H9 (cell line): ENCODE results near the gene KRTAP1-4. TPM values are rescaled to one million over a fixed set of nuclear protein-coding genes. Genes with fewer than 3 reads are reported as not detected.
A peak's percentile ranks its signal among the peaks of the same experiment; 100 is the strongest.
"Not testable (repeated sequence)": the region's sequence is repeated elsewhere in the genome, so short reads cannot be mapped to it uniquely, and the experiment has no call there.

ENCODE experiments used
- DNase-seq: peaks from one replicate; pipeline ENCODE4 v3.0.0-alpha.2; 2017
- H2AFZ ChIP-seq: one replicate; pipeline ENCODE4 v1.6.1; 2013; ENCODE audit warnings: mild to moderate bottlenecking, low read length, control low read depth, moderate library complexity
- H2AK5ac ChIP-seq: 2 replicates; pipeline ENCODE4 v1.6.1; 2013; ENCODE audit warnings: low read length, control low read depth, mixed read lengths; ENCODE audit not compliant: insufficient read length
- H2BK120ac ChIP-seq: one replicate; pipeline ENCODE4 v1.6.1; 2013; ENCODE audit warnings: low read depth, mild to moderate bottlenecking, low read length, control low read depth, inconsistent platforms; ENCODE audit not compliant: poor library complexity, severe bottlenecking
- H2BK12ac ChIP-seq: 2 replicates; pipeline ENCODE4 v1.6.1; 2013; ENCODE audit warnings: low read length, control low read depth, mixed read lengths, low read depth; ENCODE audit not compliant: insufficient read length
- H2BK15ac ChIP-seq: 2 replicates; pipeline ENCODE4 v1.6.1; 2013; ENCODE audit warnings: low read depth, low read length, control low read depth
- H2BK20ac ChIP-seq: one replicate; pipeline ENCODE4 v1.6.1; 2013; ENCODE audit warnings: low read depth, mild to moderate bottlenecking, low read length, control low read depth, inconsistent platforms; ENCODE audit not compliant: poor library complexity, severe bottlenecking
- H2BK5ac ChIP-seq: 2 replicates; pipeline ENCODE4 v1.6.1; 2013; ENCODE audit warnings: low read length, control low read depth, mixed read lengths; ENCODE audit not compliant: insufficient read length
- H3K14ac ChIP-seq: 2 replicates; pipeline ENCODE4 v1.6.1; 2013; ENCODE audit warnings: low read length, control low read depth; ENCODE audit not compliant: insufficient read depth
- H3K18ac ChIP-seq: 2 replicates; pipeline ENCODE4 v1.6.1; 2013; ENCODE audit warnings: low read depth, mild to moderate bottlenecking, mixed read lengths, low read length, control low read depth; ENCODE audit not compliant: insufficient read length
- H3K23ac ChIP-seq: 2 replicates; pipeline ENCODE4 v1.6.1; 2013; ENCODE audit warnings: low read length, control low read depth, mixed read lengths, low read depth; ENCODE audit not compliant: insufficient read length
- H3K23me2 ChIP-seq: 2 replicates; pipeline ENCODE4 v1.6.1; 2013; ENCODE audit warnings: low read depth, mild to moderate bottlenecking, mixed read lengths, low read length, control low read depth; ENCODE audit not compliant: insufficient read length, poor library complexity, severe bottlenecking
- H3K27ac ChIP-seq: 2 replicates; pipeline ENCODE4 v1.5.1; 2013; ENCODE audit warnings: low read length, control low read depth, mixed read lengths, low read depth; ENCODE audit not compliant: insufficient read length
- H3K27me3 ChIP-seq: 2 replicates; pipeline ENCODE4 v1.6.1; 2013; ENCODE audit warnings: low read length, control low read depth, inconsistent platforms; ENCODE audit not compliant: insufficient read depth
- H3K4ac ChIP-seq: 2 replicates; pipeline ENCODE4 v1.6.1; 2013; ENCODE audit warnings: low read depth, mild to moderate bottlenecking, control low read depth, inconsistent platforms, low read length, moderate library complexity
- H3K4me1 ChIP-seq: 2 replicates; pipeline ENCODE4 v1.6.1; 2013; ENCODE audit warnings: low read length, control low read depth, inconsistent platforms; ENCODE audit not compliant: insufficient read depth
- H3K4me2 ChIP-seq: 2 replicates; pipeline ENCODE4 v1.6.1; 2013; ENCODE audit warnings: low read length, control low read depth, mixed read lengths; ENCODE audit not compliant: insufficient read length, insufficient read depth
- H3K56ac ChIP-seq: 2 replicates; pipeline ENCODE4 v1.6.1; 2013; ENCODE audit warnings: low read depth, mild to moderate bottlenecking, mixed read lengths, low read length, control low read depth; ENCODE audit not compliant: insufficient read length
- H3K79me1 ChIP-seq: 2 replicates; pipeline ENCODE4 v1.6.1; 2013; ENCODE audit warnings: low read depth, mild to moderate bottlenecking, moderate library complexity, low read length, control low read depth, inconsistent platforms; ENCODE audit not compliant: insufficient read depth, poor library complexity, severe bottlenecking
- H3K79me2 ChIP-seq: 2 replicates; pipeline ENCODE4 v1.6.1; 2013; ENCODE audit warnings: low read length, control low read depth, inconsistent platforms; ENCODE audit not compliant: insufficient read depth
- H3K9ac ChIP-seq: 2 replicates; pipeline ENCODE4 v1.6.1; 2013; ENCODE audit warnings: low read length, control low read depth, mixed read lengths; ENCODE audit not compliant: insufficient read length; ENCODE audit errors: extremely low read depth
- H3K9me3 ChIP-seq: one replicate; pipeline ENCODE4 v1.6.1; 2013; ENCODE audit warnings: low read depth, low read length, inconsistent platforms; ENCODE audit not compliant: control insufficient read depth
- H3T11ph ChIP-seq: one replicate; pipeline ENCODE4 v1.6.1; 2013; ENCODE audit warnings: mild to moderate bottlenecking, low read length, control low read depth, inconsistent platforms
- H4K20me1 ChIP-seq: one replicate; pipeline ENCODE4 v1.6.1; 2013; ENCODE audit not compliant: control insufficient read depth, insufficient read length, insufficient read depth
- H4K5ac ChIP-seq: 2 replicates; pipeline ENCODE4 v1.6.1; 2013; ENCODE audit warnings: low read depth, mild to moderate bottlenecking, mixed read lengths, low read length, control low read depth; ENCODE audit not compliant: insufficient read length
- H4K8ac ChIP-seq: replicated peaks from 2 replicates; pipeline ENCODE4 v1.6.1; 2013; ENCODE audit warnings: low read length, control low read depth, mixed read lengths, low read depth; ENCODE audit not compliant: insufficient read length
- H4K91ac ChIP-seq: 2 replicates; pipeline ENCODE4 v1.6.1; 2013; ENCODE audit warnings: low read depth, mild to moderate bottlenecking, moderate library complexity, mixed read lengths, low read length, control low read depth; ENCODE audit not compliant: insufficient read length
- H3K27ac Mint-ChIP-seq, 3 experiments: 2 replicates in 2 of 3; 3 replicates in 1 of 3; pipeline ENCODE4 v1.8.0; 2020 to 2021; ENCODE audit warnings: mixed read lengths in 3 of 3, mild to moderate bottlenecking in 1 of 3, moderate library complexity in 1 of 3
- H3K27me3 Mint-ChIP-seq: 2 replicates; pipeline ENCODE4 v1.8.0; 2021; ENCODE audit warnings: low read depth, mild to moderate bottlenecking, moderate library complexity, mixed read lengths
- H3K36me3 Mint-ChIP-seq, 3 experiments: 2 replicates in 2 of 3; 3 replicates in 1 of 3; pipeline ENCODE4 v1.8.0; 2020 to 2021; ENCODE audit warnings: low read depth in 3 of 3, mixed read lengths in 3 of 3; ENCODE audit not compliant: insufficient read depth in 1 of 3
- H3K4me1 Mint-ChIP-seq, 2 experiments: 2 replicates each; pipeline ENCODE4 v1.8.0; 2020; ENCODE audit warnings: mixed read lengths in 2 of 2
- H3K4me3 Mint-ChIP-seq, 2 experiments: 2 replicates in 1 of 2; 3 replicates in 1 of 2; pipeline ENCODE4 v1.8.0; 2020 to 2021; ENCODE audit warnings: mild to moderate bottlenecking in 2 of 2, mixed read lengths in 2 of 2, moderate library complexity in 1 of 2
- H3K9me3 Mint-ChIP-seq, 2 experiments: 2 replicates in 1 of 2; 3 replicates in 1 of 2; pipeline ENCODE4 v1.8.0; 2020; ENCODE audit warnings: mild to moderate bottlenecking in 2 of 2, mixed read lengths in 2 of 2, moderate library complexity in 1 of 2
- CTCF ChIP-seq: fragments of 200-600 bp; sonication (generic); conservative IDR thresholded peaks from 3 replicates; pipeline ENCODE4 v1.8.0; 2021; ENCODE audit warnings: antibody characterized with exemption, mild to moderate bottlenecking
- WGBS: extraction: QIAGEN DNeasy Blood & Tissue Kit; methylation state at CpG from one replicate; pipeline ENCODE4 v1.1.7; 2013; ENCODE audit warnings: missing lambda C conversion rate, low lambda C conversion rate, mixed read lengths; ENCODE audit not compliant: insufficient read length; ENCODE audit errors: extremely low coverage; 5-methylcytosine and 5-hydroxymethylcytosine counted together
- total RNA-seq: library from RNA; stranded (reverse); gene quantifications from 2 replicates; pipeline ENCODE4 v1.2.1, GENCODE V29; 2021

Gene KRTAP1-4
- total RNA-seq, 1 experiment from 2014 or later, result not detected

GRCh38 chr17:41048441-41048840, 18.4 kb upstream of the KRTAP1-4 start:
- DNase-seq, result no peak
- H4K5ac ChIP-seq, result no peak overlapping the region
- no peak overlapping the region for H2AK5ac ChIP-seq
- H3K27me3 ChIP-seq, result no peaks in the 10 kb centered on the region
- H3T11ph ChIP-seq, result no peak overlapping the region
- H2BK20ac ChIP-seq, result no peak overlapping the region
- H2BK15ac ChIP-seq, result no peak overlapping the region
- no peak overlapping the region for H3K4ac ChIP-seq
- peaks cover 19% of the 10 kb centered on the region in 2 experiments for H3K4me1 Mint-ChIP-seq
- no peak overlapping the region for H2BK120ac ChIP-seq
- H3K9me3 Mint-ChIP-seq, result peaks cover 0 to 2% of the 10 kb centered on the region in 2 experiments; a peak in 3 of 5 replicates
- H3K9me3 ChIP-seq, result no peaks in the 10 kb centered on the region
- no peak overlapping the region for H4K8ac ChIP-seq
- H3K4me2 ChIP-seq, result no peak overlapping the region
- H3K23me2 ChIP-seq, result no peaks in the 10 kb centered on the region
- no peak overlapping the region for H3K9ac ChIP-seq
- H2BK5ac ChIP-seq, result no peak overlapping the region
- no peaks in the 10 kb centered on the region for H4K20me1 ChIP-seq
- H3K27me3 Mint-ChIP-seq, result no peaks in the 10 kb centered on the region
- H2AFZ ChIP-seq, result no peak overlapping the region
- H2BK12ac ChIP-seq, result no peak overlapping the region
- no CpG with 5 or more reads among the region's 7 CpGs for WGBS
- H3K18ac ChIP-seq, result no peak overlapping the region
- H3K23ac ChIP-seq, result no peak overlapping the region
- H3K79me2 ChIP-seq, result no peaks in the 10 kb centered on the region
- no peak overlapping the region for H3K56ac ChIP-seq
- no peak overlapping the region for H3K14ac ChIP-seq
- TF ChIP-seq CTCF, result no peak
- no peaks in the 10 kb centered on the region for H3K4me1 ChIP-seq
- no peak overlapping the region for H3K4me3 Mint-ChIP-seq
- no peak overlapping the region for H3K27ac Mint-ChIP-seq
- H4K91ac ChIP-seq, result no peak overlapping the region
- H3K27ac ChIP-seq, result no peak overlapping the region
- H3K79me1 ChIP-seq, result no peaks in the 10 kb centered on the region
- no peaks in the 10 kb centered on the region for H3K36me3 Mint-ChIP-seq

GRCh38 chr17:41046735-41047465, 16.9 kb upstream of the KRTAP1-4 start, which contains the start of gene KRTAP2-1:
Gene KRTAP2-1 (minus strand): TSS chr17:41047316. CDS start chr17:41047267, 49 bp downstream.
- H4K5ac ChIP-seq, H3K4me1 ChIP-seq, H3K9ac ChIP-seq, H4K8ac ChIP-seq, H3K79me1 ChIP-seq, H2BK15ac ChIP-seq, H3K79me2 ChIP-seq, H2BK120ac ChIP-seq, H3K9me3 Mint-ChIP-seq, H2AK5ac ChIP-seq, H3K4ac ChIP-seq, H2BK12ac ChIP-seq, H3K4me3 Mint-ChIP-seq, DNase-seq, H3K9me3 ChIP-seq, H3K27me3 Mint-ChIP-seq, H3K23me2 ChIP-seq, H4K91ac ChIP-seq, H3K27ac ChIP-seq, H3K23ac ChIP-seq, H3K4me2 ChIP-seq, H3K18ac ChIP-seq, H3K27me3 ChIP-seq, H3K36me3 Mint-ChIP-seq, H2AFZ ChIP-seq, H3K14ac ChIP-seq, H2BK20ac ChIP-seq, H2BK5ac ChIP-seq, H3K56ac ChIP-seq, H4K20me1 ChIP-seq: not testable (repeated sequence)
- H3K27ac Mint-ChIP-seq, result peak within 1 kb of the TSS; percentile 26 to 48 (median 46); a peak in 4 of 7 replicates
- peak within 1 kb of the TSS; percentile 26 for H3T11ph ChIP-seq
- no CpG with 5 or more reads among the region's 33 CpGs for WGBS
- peaks cover 19% of the 10 kb centered on the region in 2 experiments for H3K4me1 Mint-ChIP-seq
